Transverse colon (tissue), 4 donors: ENCODE measurements around the gene DENND1A. TPM values are rescaled to one million over a fixed set of nuclear protein-coding genes. Genes with fewer than 3 reads are reported as not detected.

Experiments used
- DNase-seq: peaks from one replicate; pipeline ENCODE4 v3.0.0-alpha.2; 2019
- H3K27ac ChIP-seq, 4 donors: fragments of 200-600 bp; sonication (generic); 2 replicates each; pipeline ENCODE4 v1.5.1; 2016 to 2018; ENCODE audit warnings: inconsistent platforms in 4 of 4
- H3K27me3 ChIP-seq: fragments of 200-600 bp; sonication (generic); 2 replicates; pipeline ENCODE4 v1.5.1; 2017; ENCODE audit warnings: inconsistent platforms
- H3K36me3 ChIP-seq, 4 donors: fragments of 200-600 bp; sonication (generic); 2 replicates each; pipeline ENCODE4 v1.5.1; 2017 to 2019; ENCODE audit warnings: inconsistent platforms in 4 of 4
- H3K4me1 ChIP-seq, 4 donors: fragments of 200-600 bp; sonication (generic); 2 replicates each; pipeline ENCODE4 v1.5.1; 2017 to 2020; ENCODE audit warnings: inconsistent platforms in 4 of 4
- H3K4me3 ChIP-seq, 4 donors: fragments of 200-600 bp; sonication (generic); 1 replicate in 1 of 4; 2 replicates in 3 of 4; pipeline versions ENCODE4 v1.5.1 to v1.6.1; 2017 to 2019; ENCODE audit warnings: inconsistent platforms in 4 of 4
- H3K9me3 ChIP-seq, 2 donors: fragments of 200-600 bp; sonication (generic); 2 replicates each; pipeline ENCODE4 v1.5.1; 2017 to 2019; ENCODE audit warnings: inconsistent platforms in 2 of 2
- EP300 ChIP-seq: sonication (generic); formaldehyde crosslinking; IDR thresholded peaks from one replicate; pipeline ENCODE4 v1.6.1; 2017; ENCODE audit warnings: antibody characterized with exemption, low read depth
- POLR2A ChIP-seq: fragments of 450-650 bp; IDR thresholded peaks from one replicate; pipeline ENCODE4 v1.6.1; 2016; ENCODE audit warnings: antibody characterized with exemption, mild to moderate bottlenecking, moderate library complexity
- POLR2AphosphoS5 ChIP-seq, 3 donors: sonication (generic); formaldehyde crosslinking; IDR thresholded peaks; one replicate each; pipeline ENCODE4 v1.6.1; 2016; ENCODE audit warnings: antibody characterized with exemption in 3 of 3
- WGBS, 2 donors: methylation state at CpG; one replicate each; pipeline ENCODE4 v1.1.5; 2018; ENCODE audit warnings: low coverage in 1 of 2; 5-methylcytosine and 5-hydroxymethylcytosine counted together
- in situ Hi-C, 4 donors: fragments of 200-750 bp; cut with MboI; loops; one replicate each; pipeline versions ENCODE4 v1.15.0 to v1.15.1; 2017; ENCODE audit warnings: low sequenced_read_pairs in 3 of 4, low pct_ligation_motif_present in 1 of 4, low pct_unique_long_range_greater_than_20kb in 1 of 4
- intact Hi-C: fragments of 100-400 bp; cut with DNase I; formaldehyde crosslinking; loops from one replicate; pipeline ENCODE4 v1.15.1; 2023; ENCODE audit warnings: low total_unique reads
- total RNA-seq, 4 donors: library from RNA; depleted of rRNA; stranded (reverse); fragments of >200 nt; gene quantifications; one replicate each; pipeline ENCODE4 v1.1.0, GENCODE V29; 2016
- TF ChIP-seq, protein P1 (sequence below), 5 experiments: fragments of 200-600 bp in 3 of 5; fragments of 450-650 bp in 2 of 5; sonication (generic) in 3 of 5; IDR thresholded peaks; 1 replicate in 2 of 5; 2 replicates in 3 of 5; pipeline ENCODE4 v1.5.1; 2016 to 2017; ENCODE audit warnings: antibody characterized with exemption in 5 of 5, inconsistent platforms in 3 of 5, mild to moderate bottlenecking in 2 of 5, moderate library complexity in 1 of 5

DENND1A gene
- total RNA-seq, 4 donors from 2014 or later = 12.5 to 78.6 (median 40.0) TPM

DNA sequence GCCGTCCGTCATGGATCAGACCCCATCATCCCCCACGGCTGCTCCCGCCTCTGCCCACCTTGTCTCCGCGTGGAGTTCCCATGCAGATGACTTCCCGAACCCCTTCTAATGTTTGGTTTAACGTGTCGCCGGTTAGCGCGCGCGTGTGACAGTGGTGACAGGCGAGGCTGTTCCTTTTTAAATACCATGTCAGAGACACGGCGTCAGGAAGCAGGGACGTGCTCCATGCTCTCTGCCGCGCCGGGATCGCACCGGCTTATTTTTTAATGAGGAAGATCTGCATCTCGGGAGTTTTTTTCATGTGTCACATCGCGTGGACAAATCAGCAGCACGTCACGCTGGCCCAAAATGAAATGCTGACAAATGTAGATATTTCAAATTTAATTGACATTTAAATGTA is 538.0 kb downstream of the DENND1A start:
- 81 to 94% methylated on average over 14 to 28 of the region's 28 CpGs for WGBS, 2 donors
- intact Hi-C loops (no loop called here), in situ Hi-C loops (no loop called here)
- no peaks in the 10 kb centered on the region for H3K4me1 ChIP-seq
- H3K4me3 ChIP-seq = no peak overlapping the region
- H3K27ac ChIP-seq = no peak overlapping the region
- no peaks in the 10 kb centered on the region for H3K9me3 ChIP-seq
- H3K27me3 ChIP-seq = no peaks in the 10 kb centered on the region
- TF ChIP-seq EP300 (no peak), POLR2A (no peak), POLR2AphosphoS5 (IDR thresholded peaks at IDR 0.05) (no peak)
- TF ChIP-seq, protein P1, sequence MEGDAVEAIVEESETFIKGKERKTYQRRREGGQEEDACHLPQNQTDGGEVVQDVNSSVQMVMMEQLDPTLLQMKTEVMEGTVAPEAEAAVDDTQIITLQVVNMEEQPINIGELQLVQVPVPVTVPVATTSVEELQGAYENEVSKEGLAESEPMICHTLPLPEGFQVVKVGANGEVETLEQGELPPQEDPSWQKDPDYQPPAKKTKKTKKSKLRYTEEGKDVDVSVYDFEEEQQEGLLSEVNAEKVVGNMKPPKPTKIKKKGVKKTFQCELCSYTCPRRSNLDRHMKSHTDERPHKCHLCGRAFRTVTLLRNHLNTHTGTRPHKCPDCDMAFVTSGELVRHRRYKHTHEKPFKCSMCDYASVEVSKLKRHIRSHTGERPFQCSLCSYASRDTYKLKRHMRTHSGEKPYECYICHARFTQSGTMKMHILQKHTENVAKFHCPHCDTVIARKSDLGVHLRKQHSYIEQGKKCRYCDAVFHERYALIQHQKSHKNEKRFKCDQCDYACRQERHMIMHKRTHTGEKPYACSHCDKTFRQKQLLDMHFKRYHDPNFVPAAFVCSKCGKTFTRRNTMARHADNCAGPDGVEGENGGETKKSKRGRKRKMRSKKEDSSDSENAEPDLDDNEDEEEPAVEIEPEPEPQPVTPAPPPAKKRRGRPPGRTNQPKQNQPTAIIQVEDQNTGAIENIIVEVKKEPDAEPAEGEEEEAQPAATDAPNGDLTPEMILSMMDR (IDR thresholded peaks at IDR 0.05) = no peak
- no peak for DNase-seq
- no peaks in the 10 kb centered on the region for H3K36me3 ChIP-seq

DNA sequence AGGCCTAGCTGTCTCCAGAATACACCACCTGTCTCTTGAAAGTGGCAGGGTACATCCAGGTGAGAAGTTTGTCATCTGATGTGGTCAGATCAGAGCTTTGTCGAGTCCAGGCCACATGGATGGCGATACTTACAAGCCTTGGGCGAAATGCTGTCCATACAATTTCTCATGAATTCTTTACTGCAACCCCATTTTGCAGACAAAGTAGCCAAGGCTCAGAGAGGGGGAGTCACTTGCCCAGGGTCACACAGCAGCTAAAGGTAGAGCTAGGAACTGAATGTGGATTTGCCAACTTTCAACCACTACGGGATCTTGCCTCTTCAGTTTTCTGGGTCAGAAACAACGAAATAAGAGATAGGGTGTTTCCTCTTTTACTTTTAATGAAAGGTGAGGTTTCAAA is 538.7 kb downstream of the DENND1A start:
- DNase-seq = no peak
- H3K4me3 ChIP-seq = no peak overlapping the region
- TF ChIP-seq EP300 (no peak), POLR2A (no peak), POLR2AphosphoS5 (IDR thresholded peaks at IDR 0.05) (no peak)
- TF ChIP-seq, protein P1 (IDR thresholded peaks at IDR 0.05) = no peak
- intact Hi-C loops = no loop called here
- H3K27ac ChIP-seq = no peak overlapping the region
- H3K36me3 ChIP-seq = no peaks in the 10 kb centered on the region
- in situ Hi-C loops = no loop called here
- no peaks in the 10 kb centered on the region for H3K9me3 ChIP-seq
- no peaks in the 10 kb centered on the region for H3K27me3 ChIP-seq
- no peaks in the 10 kb centered on the region for H3K4me1 ChIP-seq
- WGBS, 2 donors = 92 to 94% methylated on average over 2 to 5 of the region's 5 CpGs

DNA sequence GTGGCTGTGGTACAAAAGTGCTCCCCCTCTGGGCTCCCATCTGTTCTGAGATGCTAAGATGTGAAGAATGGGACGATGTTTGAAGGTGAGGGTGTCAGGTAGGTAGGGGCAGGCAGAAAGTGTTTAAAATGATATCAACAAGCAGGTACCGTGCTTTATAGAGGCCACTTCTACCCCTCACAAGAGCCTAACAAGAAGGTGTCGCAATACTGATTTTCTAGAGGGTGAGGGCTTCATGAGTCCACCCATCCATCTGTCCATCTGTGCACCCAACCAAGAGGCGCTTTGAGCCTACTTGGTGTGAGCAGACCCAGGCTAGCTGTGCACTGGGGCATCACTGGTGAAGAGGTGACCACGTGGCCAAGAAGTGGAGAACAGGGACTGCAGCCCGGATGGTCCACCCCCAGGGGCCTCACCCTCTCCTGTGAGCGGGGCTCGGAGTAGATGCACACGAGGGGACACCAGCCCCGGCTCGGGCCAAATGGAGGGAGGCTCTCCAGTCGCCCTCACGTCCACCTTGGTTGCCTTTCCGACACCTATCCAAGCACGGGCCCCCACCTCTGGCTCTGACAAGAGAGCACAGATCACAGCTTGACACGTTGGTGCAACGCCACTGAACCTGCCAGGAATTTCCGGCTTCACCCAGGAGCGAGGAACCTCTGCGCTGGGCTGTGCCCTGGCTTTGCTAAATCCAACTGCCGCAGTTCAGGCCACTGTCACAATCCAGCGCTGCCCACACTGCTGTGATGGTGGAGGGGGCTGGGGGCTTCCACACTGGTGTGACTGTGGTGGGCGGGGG is 539.4 kb downstream of the DENND1A start:
- Histone ChIP-seq H3K4me3 (no peak overlapping the region), H3K36me3 (no peaks in the 10 kb centered on the region), H3K4me1 (no peaks in the 10 kb centered on the region), H3K27ac (no peak overlapping the region), H3K9me3 (no peaks in the 10 kb centered on the region), H3K27me3 (no peaks in the 10 kb centered on the region)
- no peak for DNase-seq
- in situ Hi-C loops (no loop called here), intact Hi-C loops (no loop called here)
- TF ChIP-seq, protein P1 (IDR thresholded peaks at IDR 0.05) = no peak
- TF ChIP-seq POLR2A (no peak), POLR2AphosphoS5 (IDR thresholded peaks at IDR 0.05) (no peak), EP300 (no peak)
- 92 to 100% methylated on average over 1 to 22 of the region's 23 CpGs for WGBS, 2 donors

DNA sequence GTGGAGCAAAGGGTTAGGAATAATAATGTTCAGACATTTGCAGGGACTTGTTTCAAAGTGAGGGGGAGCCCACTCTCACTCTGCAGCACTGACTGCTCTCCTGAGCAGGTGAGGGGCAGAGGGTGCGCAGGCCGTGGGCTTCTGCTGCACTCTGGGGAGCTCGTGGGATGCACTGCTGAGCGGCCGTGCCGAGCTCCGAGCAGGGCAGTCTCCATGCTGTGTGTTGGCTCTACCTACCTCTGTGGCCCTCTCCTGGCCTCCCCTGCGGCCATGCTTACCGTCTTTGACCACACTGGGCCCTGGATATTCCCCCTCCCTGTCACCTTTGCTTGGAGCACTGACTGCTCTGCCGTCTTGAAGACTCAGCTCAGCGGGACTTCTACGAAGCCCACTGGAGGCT is 540.2 kb downstream of the DENND1A start:
- DNase-seq = no peak
- WGBS, 2 donors = 78% methylated on average over 8 of the region's 12 CpGs; no CpG with 5 or more reads in 1 of the 2 donors
- intact Hi-C loops = no loop called here
- Histone ChIP-seq H3K4me3 (no peak overlapping the region), H3K27me3 (no peaks in the 10 kb centered on the region), H3K9me3 (no peaks in the 10 kb centered on the region), H3K4me1 (no peaks in the 10 kb centered on the region), H3K27ac (no peak overlapping the region), H3K36me3 (no peaks in the 10 kb centered on the region)
- TF ChIP-seq, protein P1 (IDR thresholded peaks at IDR 0.05) = no peak
- no peak for TF ChIP-seq POLR2A
- no peak for TF ChIP-seq EP300
- no peak for TF ChIP-seq POLR2AphosphoS5 (IDR thresholded peaks at IDR 0.05)
- in situ Hi-C loops = loop anchor here in 1 of 4 donors (5.0 kb wide), 1 partner anchor 37 kb away; no protein-coding TSS in a partner anchor
